ENCODE data around the gene FOXB1. TPM values are rescaled to one million over a fixed set of nuclear protein-coding genes. Genes with fewer than 3 reads are reported as not detected.

The FOXB1 gene
- total RNA-seq, 2 donors from 2014 or later = not detected

- H3K27me3 ChIP-seq (replicated peaks; ENCODE audit: insufficient read depth) = peaks cover 14% of the 10 kb centered on the region
- no peak overlapping the region for H3K27ac ChIP-seq
- no peak overlapping the region for H3K4me3 ChIP-seq
- H3K9me3 ChIP-seq = no peaks in the 10 kb centered on the region
- no peak for TF ChIP-seq CTCF (IDR thresholded peaks at IDR 0.05)
- ATAC-seq (ENCODE audit: insufficient number of reproducible peaks, low FRiP score, low read depth) (no peak), DNase-seq (ENCODE audit: low spot score) (no peak)
- no peaks in the 10 kb centered on the region for H3K36me3 ChIP-seq
- H3K4me1 ChIP-seq (ENCODE audit: control insufficient read depth in 1 of 2, low read depth in 2 of 2) = peaks cover 10 to 15% of the 10 kb centered on the region in 2 donors
Observed at GRCh38 chr15:60009980-60010732, 6.0 kb downstream of the FOXB1 start.

- H3K27ac ChIP-seq = no peak overlapping the region
- peaks cover 12% of the 10 kb centered on the region for H3K27me3 ChIP-seq (replicated peaks; ENCODE audit: insufficient read depth)
- no peak for DNase-seq (ENCODE audit: low spot score)
- no peaks in the 10 kb centered on the region for H3K9me3 ChIP-seq
- no peak for TF ChIP-seq CTCF (IDR thresholded peaks at IDR 0.05)
- H3K36me3 ChIP-seq = no peaks in the 10 kb centered on the region
- H3K4me1 ChIP-seq (ENCODE audit: control insufficient read depth in 1 of 2, low read depth in 2 of 2) = peaks cover 7 to 8% of the 10 kb centered on the region in 2 donors
- H3K4me3 ChIP-seq = no peak overlapping the region
- ATAC-seq (ENCODE audit: insufficient number of reproducible peaks, low FRiP score, low read depth) = no peak
Observed at GRCh38 chr15:60010858-60011257, 6.7 kb downstream of the FOXB1 start.

GRCh38 chr15:60012695-60013094 lies 8.6 kb downstream of the FOXB1 start:
- no peak for DNase-seq (ENCODE audit: low spot score)
- H3K27me3 ChIP-seq (replicated peaks; ENCODE audit: insufficient read depth) = no peaks in the 10 kb centered on the region
- H3K9me3 ChIP-seq = no peaks in the 10 kb centered on the region
- no peak overlapping the region for H3K27ac ChIP-seq
- no peak for TF ChIP-seq CTCF (IDR thresholded peaks at IDR 0.05)
- no peak overlapping the region for H3K4me3 ChIP-seq
- no peaks in the 10 kb centered on the region for H3K4me1 ChIP-seq (ENCODE audit: control insufficient read depth in 1 of 2, low read depth in 2 of 2)
- ATAC-seq (ENCODE audit: insufficient number of reproducible peaks, low FRiP score, low read depth) = no peak
- H3K36me3 ChIP-seq = no peaks in the 10 kb centered on the region

GRCh38 chr15:60017538-60018520 lies 13.7 kb downstream of the FOXB1 start:
- H3K27me3 ChIP-seq (replicated peaks; ENCODE audit: insufficient read depth) = no peaks in the 10 kb centered on the region
- DNase-seq (ENCODE audit: low spot score) (no peak), ATAC-seq (ENCODE audit: insufficient number of reproducible peaks, low FRiP score, low read depth) (no peak)

More at GRCh38 chr15:60017538-60018520, 13.7 kb downstream of the FOXB1 start:
- no peak for TF ChIP-seq CTCF (IDR thresholded peaks at IDR 0.05)
- no peak overlapping the region for H3K4me3 ChIP-seq
- H3K4me1 ChIP-seq (ENCODE audit: control insufficient read depth in 1 of 2, low read depth in 2 of 2) = no peaks in the 10 kb centered on the region
- H3K36me3 ChIP-seq = no peaks in the 10 kb centered on the region
- H3K27ac ChIP-seq = no peak overlapping the region
- no peaks in the 10 kb centered on the region for H3K9me3 ChIP-seq

Measured in thoracic aorta (tissue), 2 donors.